ENCODE results near the gene SEMA3D. TPM values are rescaled to one million over a fixed set of nuclear protein-coding genes. Genes with fewer than 3 reads are reported as not detected.

SEMA3D gene
- total RNA-seq, 3 donors from 2014 or later (not counting 1 experiment from before 2014, with no cell fraction given), result not detected

DNA sequence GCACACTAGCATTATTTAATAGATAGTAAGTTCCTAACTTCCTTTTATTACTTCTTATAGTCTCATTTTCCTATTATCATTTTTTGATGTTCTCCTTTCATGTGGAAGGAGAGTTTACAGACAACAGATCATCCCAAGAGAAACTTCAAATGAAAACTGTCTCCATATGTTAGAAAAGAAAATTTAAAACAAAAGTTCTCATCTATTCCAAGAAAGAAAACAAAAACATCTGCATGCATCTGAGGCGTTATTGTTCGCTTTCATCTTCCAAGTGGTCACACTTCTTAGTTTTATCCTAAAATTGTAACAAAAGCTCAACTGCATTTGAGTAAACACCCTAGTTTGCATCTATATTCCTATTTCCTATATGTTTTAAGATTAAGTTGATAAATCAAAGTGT is 126.2 kb downstream of the SEMA3D start:
- intact Hi-C loops (cut with micrococcal nuclease), result no loop called here
- Histone ChIP-seq H3K4me3 (ENCODE audit: low read length) (no peak overlapping the region), H3K27ac (ENCODE audit: low read length) (no peak overlapping the region), H3K36me3 (ENCODE audit: control insufficient read depth, insufficient read depth, low read length) (no peaks in the 10 kb centered on the region), H3K9me3 (ENCODE audit: control insufficient read depth, insufficient read depth, low read length) (peaks cover 3% of the 10 kb centered on the region), H3K4me1 (ENCODE audit: control insufficient read depth, insufficient read depth, low read length) (no peaks in the 10 kb centered on the region), H3K27me3 (ENCODE audit: control insufficient read depth, insufficient read depth, low read length) (no peaks in the 10 kb centered on the region)
- no peaks in the 10 kb centered on the region for H3K4me1 Mint-ChIP-seq
- no peaks in the 10 kb centered on the region for H3K27me3 Mint-ChIP-seq (ENCODE audit: low read depth in 2 of 2)
- ATAC-seq (no peak), DNase-seq (no peak)
- H3K27ac Mint-ChIP-seq, result no peak overlapping the region
- WGBS (ENCODE audit: insufficient coverage), result 87% methylated on average over 2 of the region's 2 CpGs
- TF ChIP-seq, protein P1, sequence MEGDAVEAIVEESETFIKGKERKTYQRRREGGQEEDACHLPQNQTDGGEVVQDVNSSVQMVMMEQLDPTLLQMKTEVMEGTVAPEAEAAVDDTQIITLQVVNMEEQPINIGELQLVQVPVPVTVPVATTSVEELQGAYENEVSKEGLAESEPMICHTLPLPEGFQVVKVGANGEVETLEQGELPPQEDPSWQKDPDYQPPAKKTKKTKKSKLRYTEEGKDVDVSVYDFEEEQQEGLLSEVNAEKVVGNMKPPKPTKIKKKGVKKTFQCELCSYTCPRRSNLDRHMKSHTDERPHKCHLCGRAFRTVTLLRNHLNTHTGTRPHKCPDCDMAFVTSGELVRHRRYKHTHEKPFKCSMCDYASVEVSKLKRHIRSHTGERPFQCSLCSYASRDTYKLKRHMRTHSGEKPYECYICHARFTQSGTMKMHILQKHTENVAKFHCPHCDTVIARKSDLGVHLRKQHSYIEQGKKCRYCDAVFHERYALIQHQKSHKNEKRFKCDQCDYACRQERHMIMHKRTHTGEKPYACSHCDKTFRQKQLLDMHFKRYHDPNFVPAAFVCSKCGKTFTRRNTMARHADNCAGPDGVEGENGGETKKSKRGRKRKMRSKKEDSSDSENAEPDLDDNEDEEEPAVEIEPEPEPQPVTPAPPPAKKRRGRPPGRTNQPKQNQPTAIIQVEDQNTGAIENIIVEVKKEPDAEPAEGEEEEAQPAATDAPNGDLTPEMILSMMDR (IDR thresholded peaks at IDR 0.05), result no peak
- no peak overlapping the region for H3K4me3 Mint-ChIP-seq
- H3K36me3 Mint-ChIP-seq, result no peaks in the 10 kb centered on the region
- peaks cover 11 to 15% of the 10 kb centered on the region in 2 donors for H3K9me3 Mint-ChIP-seq

DNA sequence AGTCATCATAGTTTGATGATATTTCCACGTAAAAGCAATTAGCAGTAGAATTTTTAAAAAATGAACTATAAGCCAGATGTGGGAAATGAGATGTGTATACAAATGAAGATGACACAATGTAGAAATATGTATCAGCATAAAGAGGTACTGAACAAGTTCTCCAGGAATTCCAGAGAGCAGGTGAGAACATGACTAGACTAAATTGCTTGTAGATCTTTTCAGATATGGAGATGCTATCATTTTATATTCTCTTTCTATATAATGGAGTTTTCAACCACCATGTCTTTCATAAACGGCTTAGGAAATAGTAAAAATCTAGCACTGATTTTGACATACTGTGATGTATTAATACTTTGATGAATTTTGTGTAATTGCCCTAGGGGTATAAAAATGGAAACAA is 130.9 kb downstream of the SEMA3D start:
- intact Hi-C loops (cut with micrococcal nuclease), result no loop called here
- TF ChIP-seq, protein P1 (IDR thresholded peaks at IDR 0.05), result no peak
- no peak overlapping the region for H3K27ac Mint-ChIP-seq
- H3K27me3 Mint-ChIP-seq (ENCODE audit: low read depth in 2 of 2), result no peaks in the 10 kb centered on the region
- H3K4me1 ChIP-seq (ENCODE audit: control insufficient read depth, insufficient read depth, low read length), result no peaks in the 10 kb centered on the region
- no peaks in the 10 kb centered on the region for H3K27me3 ChIP-seq (ENCODE audit: control insufficient read depth, insufficient read depth, low read length)
- WGBS (ENCODE audit: insufficient coverage), result 88% methylated on average over 1 of the region's 2 CpGs
- no peak for DNase-seq
- ATAC-seq, result no peak
- H3K4me3 ChIP-seq (ENCODE audit: low read length), result no peak overlapping the region
- peaks cover 8 to 9% of the 10 kb centered on the region in 2 donors for H3K9me3 Mint-ChIP-seq
- no peaks in the 10 kb centered on the region for H3K36me3 ChIP-seq (ENCODE audit: control insufficient read depth, insufficient read depth, low read length)
- H3K4me3 Mint-ChIP-seq, result no peak overlapping the region
- H3K27ac ChIP-seq (ENCODE audit: low read length), result no peak overlapping the region
- no peaks in the 10 kb centered on the region for H3K36me3 Mint-ChIP-seq
- H3K9me3 ChIP-seq (ENCODE audit: control insufficient read depth, insufficient read depth, low read length), result no peaks in the 10 kb centered on the region
- no peaks in the 10 kb centered on the region for H3K4me1 Mint-ChIP-seq

DNA sequence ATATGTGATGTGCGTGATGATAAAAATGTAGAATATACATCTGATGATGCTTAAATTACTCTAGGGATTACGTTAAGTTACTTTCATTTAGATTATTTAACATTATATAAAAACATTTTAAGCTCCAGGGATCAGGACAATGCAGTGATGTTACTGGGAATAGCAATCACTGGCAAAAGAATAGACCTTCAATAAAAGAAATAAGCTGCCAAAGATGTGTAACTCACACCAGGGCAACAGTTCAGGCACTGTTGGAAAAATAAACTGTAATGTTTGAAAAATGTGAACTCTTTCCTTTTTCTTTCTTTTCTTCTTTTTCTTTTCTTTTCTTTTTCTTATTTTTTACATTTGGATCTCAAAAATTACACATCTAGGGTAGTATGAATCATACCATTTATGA is 131.7 kb downstream of the SEMA3D start:
- WGBS (ENCODE audit: insufficient coverage), result no CpG with 5 or more reads among the region's 2 CpGs
- H3K27me3 Mint-ChIP-seq (ENCODE audit: low read depth in 2 of 2), result no peaks in the 10 kb centered on the region
- ATAC-seq, result no peak
- H3K4me3 Mint-ChIP-seq, result no peak overlapping the region
- H3K4me1 Mint-ChIP-seq, result no peaks in the 10 kb centered on the region
- no peaks in the 10 kb centered on the region for H3K4me1 ChIP-seq (ENCODE audit: control insufficient read depth, insufficient read depth, low read length)
- intact Hi-C loops (cut with micrococcal nuclease), result no loop called here
- no peaks in the 10 kb centered on the region for H3K36me3 Mint-ChIP-seq
- H3K4me3 ChIP-seq (ENCODE audit: low read length), result no peak overlapping the region
- H3K27ac ChIP-seq (ENCODE audit: low read length), result no peak overlapping the region
- no peaks in the 10 kb centered on the region for H3K27me3 ChIP-seq (ENCODE audit: control insufficient read depth, insufficient read depth, low read length)
- H3K9me3 Mint-ChIP-seq, result peaks cover 8 to 9% of the 10 kb centered on the region in 2 donors
- no peaks in the 10 kb centered on the region for H3K36me3 ChIP-seq (ENCODE audit: control insufficient read depth, insufficient read depth, low read length)
- H3K27ac Mint-ChIP-seq, result no peak overlapping the region
- no peak for DNase-seq
- no peaks in the 10 kb centered on the region for H3K9me3 ChIP-seq (ENCODE audit: control insufficient read depth, insufficient read depth, low read length)
- TF ChIP-seq, protein P1 (IDR thresholded peaks at IDR 0.05), result no peak

DNA sequence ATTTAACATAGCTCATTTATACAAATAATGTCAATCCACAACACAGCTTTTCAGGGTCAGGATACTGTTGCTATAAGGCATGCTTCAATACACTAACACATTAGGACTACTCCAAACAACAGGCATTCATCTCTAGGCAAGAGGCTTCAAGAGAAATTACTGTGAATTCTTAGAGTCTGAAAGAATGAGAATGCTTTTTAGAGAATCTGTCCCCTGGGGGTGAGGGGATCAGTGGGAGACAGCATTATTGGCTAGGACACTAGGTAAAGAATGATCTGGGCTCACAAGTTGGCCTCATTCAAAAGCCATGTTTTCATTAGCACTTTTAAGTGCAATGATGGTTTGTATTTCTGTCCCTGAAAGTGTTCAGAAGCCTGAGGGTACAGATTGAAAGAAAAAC is 132.6 kb downstream of the SEMA3D start:
- Mint-ChIP-seq H3K4me3 (no peak overlapping the region), H3K9me3 (peaks cover 8 to 9% of the 10 kb centered on the region in 2 donors), H3K4me1 (no peaks in the 10 kb centered on the region), H3K27me3 (ENCODE audit: low read depth in 2 of 2) (no peaks in the 10 kb centered on the region), H3K27ac (no peak overlapping the region), H3K36me3 (no peaks in the 10 kb centered on the region)
- Histone ChIP-seq H3K36me3 (ENCODE audit: control insufficient read depth, insufficient read depth, low read length) (no peaks in the 10 kb centered on the region), H3K27me3 (ENCODE audit: control insufficient read depth, insufficient read depth, low read length) (no peaks in the 10 kb centered on the region), H3K4me1 (ENCODE audit: control insufficient read depth, insufficient read depth, low read length) (no peaks in the 10 kb centered on the region), H3K27ac (ENCODE audit: low read length) (no peak overlapping the region), H3K9me3 (ENCODE audit: control insufficient read depth, insufficient read depth, low read length) (no peaks in the 10 kb centered on the region), H3K4me3 (ENCODE audit: low read length) (no peak overlapping the region)
- TF ChIP-seq, protein P1 (IDR thresholded peaks at IDR 0.05), result no peak
- intact Hi-C loops (cut with micrococcal nuclease), result no loop called here
- no peak for DNase-seq
- ATAC-seq, result no peak

All from natural killer cell (primary cell).